Measurements from ENCODE around the gene ATAD2B.
"Not testable (repeated sequence)": the region's sequence is repeated elsewhere in the genome, so short reads cannot be mapped to it uniquely, and the experiment has no call there.

The ATAD2B gene

GRCh38 chr2:23745726-23746105, 181.2 kb downstream of the ATAD2B start:
- Histone ChIP-seq H3K36me3 (peaks cover 16% of the 10 kb centered on the region), H3K4me3 (ENCODE audit: low read depth in 1 of 2, low read length in 1 of 2) (no peak overlapping the region), H3K9me3 (no peaks in the 10 kb centered on the region), H3K4me1 (ENCODE audit: control insufficient read depth in 1 of 2, insufficient read depth in 1 of 2, low read depth in 1 of 2, low read length in 1 of 2) (no peaks in the 10 kb centered on the region), H3K27me3 (no peaks in the 10 kb centered on the region), H3K27ac (peak overlapping the region; percentile 15)
- TF ChIP-seq, protein P1, sequence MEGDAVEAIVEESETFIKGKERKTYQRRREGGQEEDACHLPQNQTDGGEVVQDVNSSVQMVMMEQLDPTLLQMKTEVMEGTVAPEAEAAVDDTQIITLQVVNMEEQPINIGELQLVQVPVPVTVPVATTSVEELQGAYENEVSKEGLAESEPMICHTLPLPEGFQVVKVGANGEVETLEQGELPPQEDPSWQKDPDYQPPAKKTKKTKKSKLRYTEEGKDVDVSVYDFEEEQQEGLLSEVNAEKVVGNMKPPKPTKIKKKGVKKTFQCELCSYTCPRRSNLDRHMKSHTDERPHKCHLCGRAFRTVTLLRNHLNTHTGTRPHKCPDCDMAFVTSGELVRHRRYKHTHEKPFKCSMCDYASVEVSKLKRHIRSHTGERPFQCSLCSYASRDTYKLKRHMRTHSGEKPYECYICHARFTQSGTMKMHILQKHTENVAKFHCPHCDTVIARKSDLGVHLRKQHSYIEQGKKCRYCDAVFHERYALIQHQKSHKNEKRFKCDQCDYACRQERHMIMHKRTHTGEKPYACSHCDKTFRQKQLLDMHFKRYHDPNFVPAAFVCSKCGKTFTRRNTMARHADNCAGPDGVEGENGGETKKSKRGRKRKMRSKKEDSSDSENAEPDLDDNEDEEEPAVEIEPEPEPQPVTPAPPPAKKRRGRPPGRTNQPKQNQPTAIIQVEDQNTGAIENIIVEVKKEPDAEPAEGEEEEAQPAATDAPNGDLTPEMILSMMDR (IDR thresholded peaks at IDR 0.05): no peak

GRCh38 chr2:23745068-23745725, 181.7 kb downstream of the ATAD2B start:
- no peak overlapping the region for H3K4me3 ChIP-seq (ENCODE audit: low read depth in 1 of 2, low read length in 1 of 2)
- no peaks in the 10 kb centered on the region for H3K4me1 ChIP-seq (ENCODE audit: control insufficient read depth in 1 of 2, insufficient read depth in 1 of 2, low read depth in 1 of 2, low read length in 1 of 2)
- H3K27ac ChIP-seq: peak overlapping the region; percentile 15
- H3K36me3 ChIP-seq: peaks cover 10% of the 10 kb centered on the region
- H3K27me3 ChIP-seq: no peaks in the 10 kb centered on the region
- H3K9me3 ChIP-seq: no peaks in the 10 kb centered on the region
- TF ChIP-seq, protein P1 (IDR thresholded peaks at IDR 0.05): no peak

GRCh38 chr2:23736783-23737182, 190.1 kb downstream of the ATAD2B start:
- H3K27ac ChIP-seq; H3K27me3 ChIP-seq; H3K4me1 ChIP-seq (ENCODE audit: control insufficient read depth in 1 of 2, insufficient read depth in 1 of 2, low read depth in 1 of 2, low read length in 1 of 2); H3K36me3 ChIP-seq; H3K9me3 ChIP-seq; H3K4me3 ChIP-seq (ENCODE audit: low read depth in 1 of 2, low read length in 1 of 2): not testable (repeated sequence)

- Histone ChIP-seq H3K4me3 (ENCODE audit: low read depth in 1 of 2, low read length in 1 of 2) (no peak overlapping the region), H3K27me3 (no peaks in the 10 kb centered on the region), H3K9me3 (no peaks in the 10 kb centered on the region), H3K27ac (no peak overlapping the region), H3K36me3 (no peaks in the 10 kb centered on the region), H3K4me1 (ENCODE audit: control insufficient read depth in 1 of 2, insufficient read depth in 1 of 2, low read depth in 1 of 2, low read length in 1 of 2) (no peaks in the 10 kb centered on the region)
- TF ChIP-seq, protein P1 (IDR thresholded peaks at IDR 0.05): no peak
Measured at GRCh38 chr2:23734416-23734815, 192.5 kb downstream of the ATAD2B start.

GRCh38 chr2:23723029-23723428, 203.9 kb downstream of the ATAD2B start:
- not testable (repeated sequence) for H3K27ac ChIP-seq; H3K4me1 ChIP-seq (ENCODE audit: control insufficient read depth in 1 of 2, insufficient read depth in 1 of 2, low read depth in 1 of 2, low read length in 1 of 2); H3K9me3 ChIP-seq; H3K36me3 ChIP-seq; H3K4me3 ChIP-seq (ENCODE audit: low read depth in 1 of 2, low read length in 1 of 2); H3K27me3 ChIP-seq

GRCh38 chr2:23722255-23722654, 204.7 kb downstream of the ATAD2B start:
- TF ChIP-seq, protein P1 (IDR thresholded peaks at IDR 0.05): no peak

DNA sequence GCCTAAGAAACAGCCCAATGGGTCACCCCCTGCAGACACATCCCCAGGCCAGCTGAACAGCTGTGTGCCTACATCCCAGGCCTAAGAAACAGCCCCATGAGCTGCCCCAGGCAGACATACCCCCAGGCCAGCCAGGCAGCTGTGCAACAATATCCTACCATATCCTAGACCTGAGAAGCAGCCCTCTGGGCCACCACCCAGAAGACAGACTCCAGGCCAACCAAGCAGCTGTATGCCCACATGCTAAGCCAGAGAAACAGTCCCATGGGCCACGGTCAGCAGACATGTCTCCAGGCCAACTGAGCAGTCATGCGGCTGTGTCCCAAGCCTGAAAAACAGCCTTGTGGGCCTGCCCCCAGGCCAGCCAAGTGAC, 205.5 kb downstream of the ATAD2B start:
- Histone ChIP-seq H3K4me1 (ENCODE audit: control insufficient read depth in 1 of 2, insufficient read depth in 1 of 2, low read depth in 1 of 2, low read length in 1 of 2) (no peaks in the 10 kb centered on the region), H3K9me3 (no peaks in the 10 kb centered on the region), H3K4me3 (ENCODE audit: low read depth in 1 of 2, low read length in 1 of 2) (no peak overlapping the region), H3K36me3 (peaks cover 5% of the 10 kb centered on the region), H3K27ac (no peak overlapping the region), H3K27me3 (no peaks in the 10 kb centered on the region)
- TF ChIP-seq, protein P1 (IDR thresholded peaks at IDR 0.05): no peak

More at GRCh38 chr2:23722255-23722654, 204.7 kb downstream of the ATAD2B start:
- no peaks in the 10 kb centered on the region for H3K4me1 ChIP-seq (ENCODE audit: control insufficient read depth in 1 of 2, insufficient read depth in 1 of 2, low read depth in 1 of 2, low read length in 1 of 2)
- peaks cover 5% of the 10 kb centered on the region for H3K36me3 ChIP-seq
- H3K4me3 ChIP-seq (ENCODE audit: low read depth in 1 of 2, low read length in 1 of 2): no peak overlapping the region
- no peaks in the 10 kb centered on the region for H3K27me3 ChIP-seq
- no peak overlapping the region for H3K27ac ChIP-seq
- no peaks in the 10 kb centered on the region for H3K9me3 ChIP-seq

Measured in neutrophil (primary cell).